OCI-LY1 (cell line): ENCODE measurements around the gene ZBTB7C.

Source experiments
- H2AFZ ChIP-seq: fragments of 200-600 bp; sonication (generic), shearing (Covaris generic); 2 replicates; pipeline ENCODE4 v1.6.0; 2014; ENCODE audit warnings: antibody characterized with exemption, mild to moderate bottlenecking, low read length
- H3F3A ChIP-seq: fragments of 200-600 bp; sonication (generic), shearing (Covaris generic); 2 replicates; pipeline ENCODE4 v1.6.0; 2014; ENCODE audit warnings: mild to moderate bottlenecking, antibody characterized with exemption, low read length, moderate library complexity; ENCODE audit not compliant: insufficient read depth
- H3K27ac ChIP-seq: fragments of 200-600 bp; sonication (generic); 2 replicates; pipeline ENCODE4 v1.5.1; 2014; ENCODE audit warnings: low read length, mixed run types, mild to moderate bottlenecking, low read depth; ENCODE audit not compliant: poor library complexity, severe bottlenecking
- H3K27me3 ChIP-seq: fragments of 200-600 bp; sonication (generic); 2 replicates; pipeline ENCODE4 v1.6.0; 2014; ENCODE audit warnings: antibody characterized with exemption, mild to moderate bottlenecking, low read length, moderate library complexity; ENCODE audit not compliant: insufficient read depth
- H3K36me3 ChIP-seq: fragments of 200-600 bp; sonication (generic); 2 replicates; pipeline ENCODE4 v1.6.1; 2014; ENCODE audit warnings: mild to moderate bottlenecking, antibody characterized with exemption, low read length, moderate library complexity, mixed read lengths; ENCODE audit not compliant: insufficient read depth
- H3K4me1 ChIP-seq: fragments of 200-600 bp; sonication (generic); 2 replicates; pipeline ENCODE4 v1.5.1; 2014; ENCODE audit warnings: mild to moderate bottlenecking, low read length, moderate library complexity; ENCODE audit not compliant: insufficient read depth, severe bottlenecking
- H3K4me2 ChIP-seq: fragments of 200-600 bp; sonication (generic), shearing (Covaris generic); 2 replicates; pipeline ENCODE4 v1.6.1; 2014; ENCODE audit warnings: low read length
- H3K4me3 ChIP-seq: fragments of 200-600 bp; sonication (generic); 2 replicates; pipeline ENCODE4 v1.5.1; 2014; ENCODE audit warnings: low read length, low read depth, mild to moderate bottlenecking, mixed read lengths; ENCODE audit not compliant: poor library complexity, severe bottlenecking
- H3K79me2 ChIP-seq: fragments of 200-600 bp; shearing (Covaris generic); 2 replicates; pipeline ENCODE4 v1.6.1; 2016; ENCODE audit warnings: mixed run types, low read length, mixed read lengths; ENCODE audit not compliant: insufficient read depth
- H3K9ac ChIP-seq: fragments of 200-600 bp; sonication (generic), shearing (Covaris generic); 2 replicates; pipeline ENCODE4 v1.6.1; 2014; ENCODE audit warnings: mild to moderate bottlenecking, low read length, mixed read lengths
- H3K9me2 ChIP-seq: fragments of 200-600 bp; sonication (generic), shearing (Covaris generic); 2 replicates; pipeline ENCODE4 v1.6.1; 2014; ENCODE audit warnings: low read depth, mild to moderate bottlenecking, low read length, mixed read lengths
- H3K9me3 ChIP-seq: fragments of 200-600 bp; shearing (Covaris generic); 2 replicates; pipeline ENCODE4 v1.6.1; 2014; ENCODE audit warnings: low read length, mixed read lengths
- H4K20me1 ChIP-seq: fragments of 200-600 bp; sonication (generic), shearing (Covaris generic); 2 replicates; pipeline ENCODE4 v1.6.0; 2016; ENCODE audit warnings: mild to moderate bottlenecking, low read length; ENCODE audit not compliant: insufficient read depth
- CTCF ChIP-seq: fragments of 200-600 bp; sonication (generic), shearing (Covaris generic); IDR thresholded peaks from 2 replicates; pipeline ENCODE4 v1.5.1; 2017; ENCODE audit warnings: mild to moderate bottlenecking, antibody characterized with exemption, low read length, moderate library complexity, mixed read lengths
- EZH2 ChIP-seq: fragments of 200-600 bp; sonication (generic), shearing (Covaris generic); IDR thresholded peaks from 2 replicates; pipeline ENCODE4 v1.8.0; 2017; ENCODE audit warnings: borderline replicate concordance, mixed run types, mild to moderate bottlenecking, antibody characterized with exemption, low read length, moderate library complexity, mixed read lengths

The ZBTB7C gene

DNA sequence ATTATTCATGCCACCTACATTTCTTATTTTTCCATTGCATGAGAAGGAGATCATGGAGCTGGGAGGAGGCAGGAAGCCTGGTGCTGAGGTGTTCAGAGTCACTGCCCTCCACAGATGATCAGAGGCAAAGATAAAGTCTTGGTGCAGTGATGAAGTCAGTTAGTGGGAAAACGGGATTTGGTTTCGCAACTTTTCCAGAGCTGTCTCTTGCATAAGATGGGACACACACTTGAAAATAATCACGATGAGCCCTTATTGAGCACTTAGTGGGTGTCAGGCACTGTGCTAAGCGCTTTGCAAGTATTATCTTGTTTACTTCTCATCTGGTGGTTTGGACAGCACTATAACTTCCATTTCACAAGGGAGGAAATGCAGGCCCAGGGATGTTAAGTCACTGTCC lies 256.6 kb downstream of the ZBTB7C start:
- H3K9me2 ChIP-seq = no peaks in the 10 kb centered on the region
- H3K4me1 ChIP-seq = no peaks in the 10 kb centered on the region
- no peaks in the 10 kb centered on the region for H3K27me3 ChIP-seq
- no peaks in the 10 kb centered on the region for H3K9me3 ChIP-seq
- no peak overlapping the region for H3K4me2 ChIP-seq
- H3K36me3 ChIP-seq = no peaks in the 10 kb centered on the region
- H3K4me3 ChIP-seq = no peak overlapping the region
- no peak overlapping the region for H3K27ac ChIP-seq
- no peaks in the 10 kb centered on the region for H3K79me2 ChIP-seq
- H4K20me1 ChIP-seq = no peaks in the 10 kb centered on the region
- TF ChIP-seq CTCF (no peak), EZH2 (no peak)
- H3K9ac ChIP-seq = no peak overlapping the region
- H2AFZ ChIP-seq = no peak overlapping the region
- H3F3A ChIP-seq = no peaks in the 10 kb centered on the region

- Histone ChIP-seq H3K79me2 (no peaks in the 10 kb centered on the region), H3K9me2 (no peaks in the 10 kb centered on the region), H3K36me3 (no peaks in the 10 kb centered on the region), H3K27me3 (no peaks in the 10 kb centered on the region), H3K27ac (no peak overlapping the region), H3K4me1 (no peaks in the 10 kb centered on the region), H4K20me1 (no peaks in the 10 kb centered on the region), H3K9ac (no peak overlapping the region), H3K4me3 (no peak overlapping the region), H3K4me2 (no peak overlapping the region), H3F3A (no peaks in the 10 kb centered on the region), H2AFZ (no peak overlapping the region), H3K9me3 (no peaks in the 10 kb centered on the region)
- TF ChIP-seq EZH2 = no peak
- TF ChIP-seq CTCF = no peak
These were observed 257.6 kb downstream of the ZBTB7C start for GRCh38 chr18:48151421-48152065.

DNA sequence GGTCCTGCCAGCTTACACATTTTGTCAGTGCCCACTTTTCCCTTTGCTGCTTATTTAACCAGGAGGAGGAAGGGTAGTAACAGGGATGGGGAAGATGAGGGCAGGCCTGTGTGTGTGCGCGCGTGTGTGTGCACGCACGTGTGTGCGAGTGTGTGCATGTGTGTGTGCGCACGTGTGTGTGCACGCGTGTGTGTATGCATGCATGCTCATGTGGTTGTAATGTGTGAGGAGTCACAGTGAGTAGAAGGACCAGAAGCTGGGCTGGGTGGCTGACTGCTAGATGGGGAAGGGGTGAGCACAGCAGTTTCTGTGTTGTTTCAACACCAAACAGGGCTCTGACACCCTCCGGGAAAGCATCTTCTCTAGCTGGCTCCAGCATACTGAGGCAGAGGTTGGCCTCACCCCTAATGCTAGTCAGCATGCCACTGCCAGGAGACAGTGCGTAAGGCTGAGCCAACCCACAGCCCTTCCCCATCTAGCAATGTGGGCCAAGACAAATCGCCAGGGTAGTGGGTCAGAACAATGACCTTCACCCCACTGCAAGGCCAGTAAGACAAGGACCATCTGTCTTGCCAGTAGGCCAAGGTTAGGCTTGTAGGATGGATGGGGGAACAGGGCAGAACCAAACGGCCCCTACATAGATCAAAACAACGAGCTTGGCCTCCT lies 260.0 kb downstream of the ZBTB7C start:
- H3K9me3 ChIP-seq = no peaks in the 10 kb centered on the region
- H3K79me2 ChIP-seq = no peaks in the 10 kb centered on the region
- no peak overlapping the region for H3K4me3 ChIP-seq
- no peaks in the 10 kb centered on the region for H3F3A ChIP-seq
- H2AFZ ChIP-seq = no peak overlapping the region
- H3K9me2 ChIP-seq = no peaks in the 10 kb centered on the region
- no peak overlapping the region for H3K9ac ChIP-seq
- H3K27me3 ChIP-seq = no peaks in the 10 kb centered on the region
- H3K4me1 ChIP-seq = no peaks in the 10 kb centered on the region
- TF ChIP-seq CTCF (no peak), EZH2 (no peak)
- no peak overlapping the region for H3K27ac ChIP-seq
- no peaks in the 10 kb centered on the region for H4K20me1 ChIP-seq
- no peak overlapping the region for H3K4me2 ChIP-seq
- H3K36me3 ChIP-seq = no peaks in the 10 kb centered on the region
